SJSA1 (cell line): ENCODE data around the gene ZNF845. TPM values are rescaled to one million over a fixed set of nuclear protein-coding genes. Genes with fewer than 3 reads are reported as not detected.
"Not testable (repeated sequence)": the region's sequence is repeated elsewhere in the genome, so short reads cannot be mapped to it uniquely, and the experiment has no call there.

Experiments
- DNase-seq, 2 experiments: peaks; one replicate each; pipeline ENCODE4 v3.0.0-alpha.2; 2015 to 2020; ENCODE audit warnings: low spot score in 2 of 2, low read depth in 1 of 2
- H3K27ac ChIP-seq: fragments of 250-450 bp; sonication (Bioruptor Pico); 2 replicates; pipeline ENCODE4 v1.5.1; 2020; ENCODE audit warnings: mild to moderate bottlenecking, moderate library complexity
- H3K27me3 ChIP-seq: fragments of 250-450 bp; sonication (Bioruptor Pico); replicated peaks from 2 replicates; pipeline ENCODE4 v1.5.1; 2020; ENCODE audit warnings: mild to moderate bottlenecking, moderate library complexity
- H3K36me3 ChIP-seq: fragments of 250-450 bp; sonication (Bioruptor Pico); 2 replicates; pipeline ENCODE4 v1.5.1; 2020; ENCODE audit warnings: mild to moderate bottlenecking
- H3K4me1 ChIP-seq: fragments of 250-450 bp; sonication (Bioruptor Pico); replicated peaks from 2 replicates; pipeline ENCODE4 v1.6.1; 2021; ENCODE audit warnings: mild to moderate bottlenecking
- H3K4me3 ChIP-seq: fragments of 250-450 bp; sonication (Bioruptor Pico); 2 replicates; pipeline ENCODE4 v1.5.1; 2020; ENCODE audit warnings: mild to moderate bottlenecking
- H3K9me3 ChIP-seq: fragments of 250-450 bp; sonication (Bioruptor Pico); replicated peaks from 2 replicates; pipeline ENCODE4 v1.5.1; 2020; ENCODE audit warnings: mild to moderate bottlenecking
- total RNA-seq: library from RNA; depleted of rRNA; stranded (reverse); fragments of >200 nt; shearing (Covaris generic); gene quantifications from 2 replicates; pipeline ENCODE4 v1.2.3, GENCODE V29; 2014

The ZNF845 gene
- total RNA-seq, 1 experiment from 2014 or later = 9.5 TPM

DNA sequence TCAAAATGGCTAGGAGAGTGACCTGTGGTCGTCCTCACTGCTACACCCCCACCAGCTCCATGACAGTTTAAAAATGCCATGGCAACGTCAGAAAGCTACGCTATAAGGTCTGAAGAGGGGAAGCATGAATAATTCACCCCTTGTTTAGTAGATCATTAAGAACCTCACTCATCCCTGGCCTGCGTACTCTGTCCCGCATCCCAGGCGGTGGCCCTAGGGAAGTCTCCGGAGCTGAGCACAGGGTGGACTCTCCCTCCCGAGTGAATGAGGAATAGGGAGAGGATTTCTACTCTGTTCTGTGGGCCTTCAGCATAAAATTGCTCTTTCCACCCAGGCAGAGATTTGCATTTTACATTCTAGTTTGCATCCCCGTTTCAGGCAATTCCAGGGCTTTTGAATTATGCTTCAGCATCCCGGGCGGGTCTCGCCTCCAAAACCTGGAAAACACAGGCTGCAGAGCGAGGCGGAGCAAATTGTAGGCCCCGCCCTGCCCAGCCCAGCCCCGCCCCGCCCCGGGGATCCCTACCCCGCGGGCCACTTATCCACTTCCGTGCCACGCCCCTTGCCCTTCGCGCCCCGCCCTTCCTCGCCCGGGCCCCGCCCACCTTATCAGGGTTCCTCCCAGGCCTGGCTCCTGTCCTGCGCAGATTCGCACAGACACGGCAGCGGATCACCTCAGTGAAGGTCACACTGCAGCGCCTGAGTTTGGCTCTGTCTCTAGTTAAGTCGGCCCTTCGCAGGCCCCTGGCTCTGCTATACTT, 24.5 kb downstream of the ZNF845 start:
- DNase-seq = no peak
- H3K27ac ChIP-seq = no peak overlapping the region
- H3K4me1 ChIP-seq = no peaks in the 10 kb centered on the region
- peaks cover 19% of the 10 kb centered on the region for H3K36me3 ChIP-seq
- H3K9me3 ChIP-seq = peaks cover 11% of the 10 kb centered on the region; the same call in 1 of the 2 replicates
- no peak overlapping the region for H3K4me3 ChIP-seq
- no peaks in the 10 kb centered on the region for H3K27me3 ChIP-seq

GRCh38 chr19:53360056-53360455, 26.5 kb downstream of the ZNF845 start:
- DNase-seq, H3K36me3 ChIP-seq, H3K4me3 ChIP-seq, H3K27me3 ChIP-seq, H3K4me1 ChIP-seq, H3K27ac ChIP-seq, H3K9me3 ChIP-seq: not testable (repeated sequence)

DNA sequence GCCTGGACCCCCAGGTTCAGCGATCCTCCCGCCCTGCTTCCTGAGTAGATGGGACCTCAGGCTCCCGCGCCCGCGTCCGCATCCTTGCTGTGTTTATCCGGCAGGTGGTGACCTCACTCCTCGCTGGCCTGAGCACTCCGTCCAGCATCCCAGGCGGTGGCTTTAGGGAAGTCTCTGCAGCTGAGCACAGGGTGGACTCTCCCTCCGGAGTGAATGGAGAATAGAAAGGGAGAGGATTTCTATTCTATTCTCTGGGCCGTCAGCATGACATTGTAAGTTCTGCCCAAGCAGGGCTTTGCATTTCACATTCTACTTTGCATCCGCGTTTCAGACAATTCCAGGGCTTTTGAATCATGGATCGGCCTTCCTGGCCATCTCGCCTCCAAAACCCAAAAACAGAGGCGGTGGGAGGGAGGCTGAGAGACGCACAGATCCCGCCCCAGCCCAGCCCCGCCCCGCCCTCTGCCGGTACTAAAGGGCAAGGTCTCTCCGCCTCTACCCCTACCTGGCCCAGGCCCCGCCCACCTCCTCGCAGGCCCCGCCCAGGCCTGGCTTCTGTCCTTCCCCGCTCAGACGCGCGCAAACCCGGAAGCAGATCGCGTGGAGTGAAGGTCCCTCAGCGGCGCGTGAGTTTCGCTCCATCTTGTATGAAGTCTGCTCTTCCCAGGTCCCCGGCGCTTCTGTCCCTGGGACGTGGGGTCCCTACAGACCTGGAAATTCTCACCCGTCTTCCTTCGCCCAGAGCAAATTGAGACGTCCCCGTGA, 31.8 kb downstream of the ZNF845 start, which contains the start of gene ZNF525:
Gene ZNF525 (plus strand): TSS at position 572 of the 765 bp plus-strand sequence. CDS start 6,577 bp downstream, outside the sequence.
- H3K4me1 ChIP-seq = peaks cover 3% of the 10 kb centered on the region; the same call in 1 of the 2 replicates
- no peaks in the 10 kb centered on the region for H3K9me3 ChIP-seq
- H3K27ac ChIP-seq = no peak within 1 kb of the TSS
- peak; percentile 21 to 81 for DNase-seq
- peak within 1 kb of the TSS; percentile 49 for H3K4me3 ChIP-seq
- no peaks in the 10 kb centered on the region for H3K27me3 ChIP-seq
- no peaks in the 10 kb centered on the region for H3K36me3 ChIP-seq

GRCh38 chr19:53365899-53366493, 32.4 kb downstream of the ZNF845 start:
- H3K4me3 ChIP-seq = peak overlapping the region; percentile 49
- peaks cover 3% of the 10 kb centered on the region; the same call in 1 of the 2 replicates for H3K4me1 ChIP-seq
- H3K9me3 ChIP-seq = no peaks in the 10 kb centered on the region
- H3K27ac ChIP-seq = no peak overlapping the region
- DNase-seq = peak; percentile 49 to 57
- no peaks in the 10 kb centered on the region for H3K27me3 ChIP-seq
- H3K36me3 ChIP-seq = no peaks in the 10 kb centered on the region

DNA sequence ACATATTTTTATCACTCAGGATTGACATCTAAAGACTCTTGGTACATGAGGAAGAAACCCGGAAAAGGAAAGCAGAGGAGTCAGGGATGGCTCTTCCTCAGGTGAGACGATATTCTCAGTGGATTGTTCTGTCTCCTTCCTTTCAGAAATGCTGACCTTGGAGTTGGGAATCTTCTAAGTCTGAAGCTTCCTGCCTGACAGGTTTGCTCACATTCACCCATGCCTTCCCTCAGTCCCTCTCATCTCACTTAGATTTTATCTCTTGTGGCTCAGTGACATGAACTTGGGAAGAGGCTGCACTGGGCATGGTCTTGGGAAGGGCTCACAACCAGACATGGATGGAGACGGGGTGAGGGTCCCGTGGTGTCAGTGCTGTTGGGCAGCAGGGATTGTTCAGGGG, 38.6 kb downstream of the ZNF845 start:
- Histone ChIP-seq H3K9me3 (no peaks in the 10 kb centered on the region; the same call in 1 of the 2 replicates), H3K27ac (no peak overlapping the region), H3K27me3 (no peaks in the 10 kb centered on the region), H3K36me3 (no peaks in the 10 kb centered on the region), H3K4me3 (no peak overlapping the region), H3K4me1 (no peaks in the 10 kb centered on the region)
- DNase-seq = no peak

DNA sequence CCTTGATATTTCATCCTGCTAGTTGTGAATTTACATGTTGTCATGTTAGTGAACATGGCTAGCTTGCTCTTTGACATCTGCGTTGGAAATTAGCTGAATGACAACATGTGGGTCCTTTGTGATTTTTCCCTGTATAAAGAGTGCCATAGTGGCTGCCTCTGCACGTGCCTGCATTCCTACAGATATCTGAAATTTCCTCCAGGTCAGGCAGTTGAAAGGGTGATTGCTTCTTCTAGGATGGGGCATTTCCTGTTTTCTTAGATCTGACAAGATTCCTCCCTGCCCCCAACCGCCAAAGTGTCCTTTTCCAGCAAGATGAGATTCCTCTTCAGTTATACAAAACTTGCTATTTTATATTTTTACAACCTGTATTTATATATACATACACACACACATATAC, 40.7 kb downstream of the ZNF845 start:
- Histone ChIP-seq H3K36me3 (peaks cover 4% of the 10 kb centered on the region; the same call in 1 of the 2 replicates), H3K27me3 (no peaks in the 10 kb centered on the region), H3K9me3 (no peaks in the 10 kb centered on the region; the same call in 1 of the 2 replicates), H3K27ac (no peak overlapping the region), H3K4me3 (no peak overlapping the region), H3K4me1 (no peaks in the 10 kb centered on the region)
- DNase-seq = no peak

GRCh38 chr19:53374743-53375142, 41.2 kb downstream of the ZNF845 start:
- no peak for DNase-seq
- H3K4me1 ChIP-seq = no peaks in the 10 kb centered on the region
- H3K27ac ChIP-seq = no peak overlapping the region
- H3K9me3 ChIP-seq = no peaks in the 10 kb centered on the region; the same call in 1 of the 2 replicates
- H3K27me3 ChIP-seq = no peaks in the 10 kb centered on the region
- H3K36me3 ChIP-seq = peaks cover 4% of the 10 kb centered on the region; the same call in 1 of the 2 replicates
- H3K4me3 ChIP-seq = no peak overlapping the region

- Histone ChIP-seq H3K36me3 (peaks cover 6% of the 10 kb centered on the region; the same call in 1 of the 2 replicates), H3K9me3 (no peaks in the 10 kb centered on the region; the same call in 1 of the 2 replicates), H3K4me3 (no peak overlapping the region), H3K27me3 (no peaks in the 10 kb centered on the region), H3K27ac (no peak overlapping the region), H3K4me1 (no peaks in the 10 kb centered on the region)
- no peak for DNase-seq
Observed at GRCh38 chr19:53381376-53381775, 47.8 kb downstream of the ZNF845 start.

- Histone ChIP-seq H3K27me3 (no peaks in the 10 kb centered on the region), H3K36me3 (no peaks in the 10 kb centered on the region), H3K27ac (no peak overlapping the region), H3K4me1 (no peaks in the 10 kb centered on the region), H3K4me3 (no peak overlapping the region), H3K9me3 (no peaks in the 10 kb centered on the region; the same call in none of the 2 replicates)
- no peak for DNase-seq
Observed at GRCh38 chr19:53388168-53388567, 54.6 kb downstream of the ZNF845 start.

DNA sequence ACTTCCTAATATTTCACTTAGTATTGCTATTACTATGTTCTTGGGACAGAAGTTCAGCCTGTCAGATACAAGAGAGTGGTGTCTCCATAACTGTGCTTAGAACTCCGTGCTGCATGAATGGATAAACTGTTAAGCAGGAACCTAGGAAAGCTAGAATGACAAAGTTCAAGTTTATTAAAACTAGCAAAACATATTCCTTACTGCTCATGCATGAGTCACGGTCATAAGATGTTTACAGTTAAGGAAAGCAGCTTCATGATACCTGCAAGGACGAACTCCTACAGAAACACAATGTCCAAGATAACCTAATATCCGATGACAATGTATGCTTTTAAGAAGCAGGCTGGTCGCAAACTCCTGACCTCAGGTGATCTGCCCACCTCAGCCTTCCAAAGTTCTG, 55.4 kb downstream of the ZNF845 start:
- H3K27me3 ChIP-seq = no peaks in the 10 kb centered on the region
- no peaks in the 10 kb centered on the region; the same call in none of the 2 replicates for H3K9me3 ChIP-seq
- H3K36me3 ChIP-seq = no peaks in the 10 kb centered on the region
- H3K27ac ChIP-seq = no peak overlapping the region
- H3K4me1 ChIP-seq = peaks cover 2% of the 10 kb centered on the region; the same call in 1 of the 2 replicates
- no peak for DNase-seq
- H3K4me3 ChIP-seq = no peak overlapping the region

GRCh38 chr19:53389571-53389970, 56.0 kb downstream of the ZNF845 start:
- peaks cover 5% of the 10 kb centered on the region for H3K4me1 ChIP-seq
- no peaks in the 10 kb centered on the region for H3K27me3 ChIP-seq
- no peak for DNase-seq
- no peaks in the 10 kb centered on the region for H3K36me3 ChIP-seq
- no peak overlapping the region for H3K4me3 ChIP-seq
- H3K27ac ChIP-seq = no peak overlapping the region
- H3K9me3 ChIP-seq = no peaks in the 10 kb centered on the region; the same call in none of the 2 replicates

DNA sequence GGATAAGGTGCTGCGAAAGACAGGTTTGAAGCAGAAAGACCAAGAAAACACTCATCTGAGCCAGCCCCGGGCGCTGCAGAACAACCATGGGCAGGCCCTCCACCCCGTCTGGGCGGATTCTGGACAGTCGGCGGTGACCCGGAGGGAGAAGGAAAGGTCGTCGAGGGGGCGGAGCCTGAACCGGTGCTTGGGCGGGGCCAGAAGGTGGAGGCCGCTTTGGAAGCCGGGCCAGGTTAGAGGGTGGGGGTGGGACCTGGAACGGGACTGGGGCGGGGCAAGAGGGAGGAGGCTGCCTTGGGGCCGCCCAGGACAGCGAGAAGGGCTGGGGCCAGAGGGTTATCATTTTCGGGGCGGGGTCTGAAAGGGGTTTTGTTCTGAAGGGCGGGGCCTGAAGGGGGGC, 56.4 kb downstream of the ZNF845 start:
- no peaks in the 10 kb centered on the region for H3K36me3 ChIP-seq
- peaks cover 7% of the 10 kb centered on the region for H3K4me1 ChIP-seq
- no peak overlapping the region for H3K4me3 ChIP-seq
- H3K27me3 ChIP-seq = no peaks in the 10 kb centered on the region
- no peaks in the 10 kb centered on the region; the same call in none of the 2 replicates for H3K9me3 ChIP-seq
- H3K27ac ChIP-seq = no peak overlapping the region
- no peak for DNase-seq

DNA sequence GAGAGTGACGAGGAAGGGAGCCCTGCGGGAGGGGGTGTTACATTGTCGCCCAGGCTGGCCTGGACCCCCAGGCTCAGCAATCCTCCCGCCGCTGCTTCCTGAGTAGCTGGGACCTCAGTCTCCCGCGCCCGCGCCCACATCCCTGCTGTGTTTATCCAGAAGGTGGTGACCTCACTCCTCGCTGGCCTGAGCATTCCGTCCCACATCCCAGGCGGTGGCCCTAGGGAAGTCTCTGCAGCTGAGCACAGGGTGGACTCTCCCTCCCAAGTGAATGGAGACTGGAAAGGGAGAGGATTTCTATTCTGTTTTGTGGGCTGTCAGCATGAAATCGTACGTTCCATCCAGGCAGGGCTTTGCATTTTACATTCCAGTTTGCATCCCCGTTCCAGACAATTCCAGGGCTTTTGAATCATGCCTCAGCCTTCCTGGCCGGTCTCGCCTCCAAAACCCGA, 61.0 kb downstream of the ZNF845 start:
- H3K9me3 ChIP-seq = no peaks in the 10 kb centered on the region; the same call in none of the 2 replicates
- H3K27me3 ChIP-seq = no peaks in the 10 kb centered on the region
- DNase-seq = peak; percentile 73 to 82

More for the DNA sequence above, 61.0 kb downstream of the ZNF845 start:
- Histone ChIP-seq H3K4me1 (peaks cover 11% of the 10 kb centered on the region), H3K27ac (peak overlapping the region; percentile 40), H3K36me3 (peaks cover 5% of the 10 kb centered on the region), H3K4me3 (peak overlapping the region; percentile 56)
